GM20431 (cell line): ENCODE measurements around the gene CXCR5.

ENCODE experiments used
- in situ Hi-C: fragments of 300-500 bp; cut with MseI, MboI; formaldehyde crosslinking; loops from one replicate; pipeline ENCODE4 v1.15.0; 2020; ENCODE audit warnings: low sequenced_read_pairs; ENCODE audit not compliant: unreplicated experiment

Gene CXCR5

DNA sequence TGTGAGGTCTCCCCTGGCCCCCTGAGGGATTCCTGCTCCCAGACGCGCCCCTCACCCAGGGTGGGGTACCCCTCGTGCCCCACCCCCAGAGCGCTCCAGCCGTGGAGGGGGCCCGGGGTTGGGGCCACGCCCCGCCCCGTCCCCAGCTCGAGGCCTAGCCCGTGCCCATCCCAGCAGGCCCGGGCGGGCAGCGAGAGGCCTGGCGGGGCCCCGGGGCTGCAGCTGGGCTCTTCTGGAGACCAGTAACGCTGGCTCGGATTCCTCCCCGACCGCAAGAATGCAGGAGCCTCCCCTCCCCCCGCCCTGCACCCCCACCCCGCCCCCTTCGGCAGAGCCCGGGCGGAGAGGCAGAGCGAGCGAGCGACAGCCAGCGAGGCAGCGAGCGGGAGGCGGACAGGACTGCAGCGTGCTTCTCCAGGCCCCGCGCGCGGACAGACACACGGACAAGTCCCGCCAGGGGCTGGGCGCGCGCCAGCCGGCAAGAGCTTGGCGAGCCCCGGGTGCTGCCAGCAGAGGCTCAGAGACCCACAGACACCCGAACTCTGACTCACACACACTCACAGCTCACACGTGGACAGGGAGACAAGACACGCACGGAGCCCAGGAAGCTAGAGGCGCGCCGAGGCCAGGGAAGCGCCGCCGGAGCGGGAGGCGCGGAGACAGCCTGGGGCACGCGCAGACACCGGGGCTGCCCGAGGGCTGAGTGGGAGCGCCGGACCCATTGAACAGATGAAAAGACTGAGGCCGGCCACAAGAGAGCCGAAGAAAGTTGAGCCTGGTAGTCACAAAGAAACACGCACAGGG, 26.8 kb downstream of the CXCR5 start:
- in situ Hi-C loops, result no loop called here

DNA sequence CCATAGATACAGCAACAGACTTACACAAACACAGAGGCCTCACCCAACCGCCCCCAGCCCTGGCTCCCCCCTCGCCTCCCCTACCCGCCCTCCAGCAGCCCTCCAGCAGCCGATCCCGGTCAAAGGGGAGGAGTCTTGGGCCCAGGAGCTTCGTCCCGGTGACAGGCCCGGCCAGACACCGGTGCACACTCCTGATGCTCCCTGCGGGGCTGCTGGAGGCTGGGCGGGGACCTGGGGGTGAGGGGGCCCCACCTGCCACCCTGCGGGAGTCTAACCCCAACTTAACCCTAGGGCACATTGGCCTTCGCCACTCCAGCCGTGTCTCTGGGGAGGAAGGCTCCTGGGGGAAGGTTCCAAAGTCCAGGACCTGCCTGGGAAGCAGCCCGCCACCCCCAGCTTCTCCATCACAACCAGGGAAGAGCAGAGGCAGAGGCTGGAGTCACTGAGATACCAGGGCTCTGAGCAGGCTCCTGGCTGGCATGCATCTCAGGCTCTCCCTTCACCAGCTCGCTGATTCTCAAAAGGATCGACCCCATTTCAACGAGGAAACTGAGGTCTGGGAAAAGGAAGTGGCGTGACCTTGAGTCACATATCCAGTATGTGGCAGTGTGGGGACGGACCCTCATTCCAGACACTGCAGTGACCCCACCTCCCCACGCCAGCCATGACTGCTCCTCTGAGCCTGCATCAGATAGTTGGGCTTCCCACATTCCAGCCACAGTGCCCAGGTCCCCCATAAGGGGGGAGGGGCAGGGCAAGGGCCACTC, 27.6 kb downstream of the CXCR5 start:
- in situ Hi-C loops, result no loop called here

DNA sequence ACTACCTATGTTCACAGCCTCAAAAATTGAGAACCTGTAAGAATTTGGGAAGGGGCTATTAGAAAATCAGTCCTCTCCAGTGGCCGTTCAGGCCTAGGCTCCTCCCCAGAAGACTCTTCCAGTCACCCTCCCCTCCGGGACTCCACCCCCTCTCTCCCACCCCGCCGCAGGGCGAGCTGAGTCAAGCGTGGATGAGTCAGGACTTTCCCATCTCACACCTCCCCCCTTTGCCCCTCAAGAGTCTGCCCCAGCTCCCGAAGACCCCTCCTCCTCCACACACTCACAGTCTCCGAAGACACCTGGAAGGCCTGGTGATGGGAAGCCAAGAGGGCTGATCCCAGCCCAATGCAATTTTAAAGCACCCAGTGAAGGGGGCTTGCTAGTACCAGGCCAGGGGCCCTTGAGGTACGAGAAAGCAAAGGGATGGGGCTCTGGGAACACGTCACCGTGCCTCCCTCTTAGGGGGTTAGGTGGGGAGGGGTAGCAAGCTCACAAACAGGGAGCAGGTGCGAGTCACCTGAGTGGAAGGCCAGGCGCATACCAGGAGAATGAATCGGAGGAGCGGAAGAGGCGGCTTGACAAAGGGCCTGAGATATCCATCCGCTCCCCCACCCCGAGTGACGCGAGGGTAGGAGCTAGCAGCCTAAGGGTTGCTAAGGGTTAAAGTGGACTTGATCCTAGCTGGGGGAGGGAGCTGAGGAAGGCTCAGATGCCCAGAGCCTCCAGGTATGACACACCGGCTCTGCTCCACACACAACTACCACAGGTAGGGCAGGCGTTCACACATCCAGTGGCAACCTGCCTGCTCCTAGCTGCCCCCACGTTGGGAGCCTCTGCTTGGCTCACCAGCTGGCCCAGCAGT, 28.4 kb downstream of the CXCR5 start:
- in situ Hi-C loops, result no loop called here

DNA sequence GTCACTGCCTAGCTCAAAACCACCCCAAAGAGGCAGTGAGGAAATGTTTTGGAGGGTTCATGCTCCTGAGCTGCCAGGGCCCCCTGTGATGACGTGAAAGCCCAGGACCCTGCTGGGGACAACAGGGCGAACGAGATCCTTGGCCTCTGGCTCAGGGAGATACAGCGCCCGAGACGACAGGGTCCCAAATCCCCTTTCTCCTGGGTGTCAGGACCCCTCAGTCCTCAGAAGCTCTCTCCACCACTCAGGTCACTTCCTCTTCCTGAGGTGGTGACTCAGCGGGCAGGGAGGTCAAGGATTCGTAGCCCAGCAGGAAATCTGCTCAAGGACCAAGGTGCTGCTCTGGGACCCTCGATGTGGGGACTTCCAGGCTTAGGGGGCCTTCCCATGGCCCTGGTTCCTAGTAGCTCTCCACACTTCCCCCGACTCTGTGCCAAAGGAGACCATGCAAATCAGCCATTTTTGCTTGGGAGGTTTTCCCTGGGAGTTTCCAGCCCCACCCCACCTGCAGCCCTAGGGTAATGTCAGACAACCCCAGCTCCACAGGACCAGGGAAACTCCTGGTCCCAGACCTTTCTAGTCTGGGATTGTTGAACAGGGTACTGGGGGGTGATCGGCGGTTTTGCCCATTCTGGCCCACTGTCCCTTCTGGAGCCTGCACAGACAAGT, 29.2 kb downstream of the CXCR5 start:
- in situ Hi-C loops, result no loop called here

DNA sequence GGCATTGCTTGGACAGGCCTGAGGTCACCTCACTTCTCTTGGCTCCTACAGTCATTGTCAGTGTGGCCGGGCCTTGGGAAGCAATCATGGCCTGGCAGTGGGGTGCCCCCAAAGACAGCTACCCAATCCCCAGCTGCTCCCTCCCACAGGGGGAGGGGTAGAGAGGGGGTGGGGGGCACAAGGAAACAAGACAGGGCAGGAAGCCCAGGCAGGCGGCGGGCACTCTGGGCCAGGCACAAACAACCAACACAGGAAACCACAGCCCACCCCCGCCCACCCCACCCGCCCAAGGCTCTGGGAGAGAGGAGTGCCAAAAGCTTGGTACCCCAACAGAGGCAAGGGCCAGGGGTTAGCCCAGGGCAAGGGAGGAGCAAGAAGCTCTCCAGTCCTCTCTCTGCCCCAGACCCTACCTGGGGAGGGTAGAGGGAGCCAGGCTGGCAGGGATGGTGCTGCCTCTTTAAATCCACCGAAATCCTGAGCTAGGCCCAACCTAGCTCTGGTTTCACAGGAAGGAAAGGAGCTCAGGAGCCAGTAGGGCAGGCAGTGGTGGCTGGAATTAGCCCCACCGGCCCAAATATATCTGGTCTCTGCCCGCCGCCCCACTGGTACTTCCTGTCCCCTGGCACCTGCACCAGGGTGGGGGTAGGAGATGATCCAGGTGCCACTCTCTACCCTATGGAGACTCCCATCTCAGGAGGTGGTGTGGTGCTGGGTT, 29.9 kb downstream of the CXCR5 start:
- in situ Hi-C loops, result no loop called here

DNA sequence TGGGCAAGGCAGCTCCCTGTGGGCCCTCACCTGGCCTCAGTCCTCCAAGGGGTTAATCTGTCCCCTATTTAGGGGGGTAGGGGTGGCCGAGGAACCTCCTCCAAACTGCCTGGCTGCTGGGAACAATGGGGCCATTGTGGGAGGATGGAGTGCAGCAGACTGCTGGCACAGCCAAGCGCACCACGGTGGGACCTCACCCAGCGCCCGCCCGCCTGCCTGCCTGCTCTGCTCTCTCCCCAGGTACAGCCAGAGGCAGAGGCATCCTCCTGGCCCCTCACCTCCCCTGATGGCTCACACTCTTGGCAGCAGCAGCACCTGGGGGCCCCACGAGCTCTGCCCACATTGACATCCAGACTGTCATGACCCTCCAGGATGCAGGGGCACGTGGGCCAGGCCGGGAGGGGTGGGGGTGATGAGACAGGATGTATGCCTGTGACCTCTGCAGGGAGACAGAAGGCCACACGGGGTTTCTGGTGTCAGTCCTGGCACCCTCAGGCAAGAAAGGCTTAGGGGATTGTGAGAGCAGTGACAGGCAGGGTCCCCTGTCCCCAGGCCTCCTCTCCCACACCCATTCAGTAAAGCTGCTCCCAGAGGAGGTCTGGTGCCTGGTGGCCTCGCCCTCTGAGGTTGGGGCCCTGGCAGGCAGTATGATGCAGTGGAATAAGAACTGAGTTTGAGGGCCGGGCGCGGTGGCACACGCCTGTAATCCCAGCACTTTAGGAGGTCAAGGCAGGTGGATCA, 30.7 kb downstream of the CXCR5 start:
- in situ Hi-C loops, result no loop called here

DNA sequence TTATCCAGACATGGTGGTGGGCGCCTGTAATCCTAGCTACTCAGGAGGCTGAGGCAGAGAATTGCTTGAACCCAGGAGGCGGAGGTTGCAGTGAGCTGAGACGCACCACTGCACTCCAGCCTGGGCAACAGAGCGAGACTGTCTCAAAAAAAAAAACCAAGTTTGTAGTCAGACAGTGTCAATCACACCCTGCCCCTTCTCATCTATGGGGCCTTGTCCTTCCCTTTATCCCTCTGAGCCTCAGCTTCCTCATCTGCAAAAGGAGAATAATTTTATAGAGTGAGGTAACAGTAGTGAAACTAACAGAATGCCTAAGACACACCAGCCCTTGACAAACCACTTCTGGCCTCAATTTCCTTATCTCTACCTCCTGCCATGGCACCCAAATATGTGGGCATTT, 31.3 kb downstream of the CXCR5 start:
- in situ Hi-C loops, result no loop called here

DNA sequence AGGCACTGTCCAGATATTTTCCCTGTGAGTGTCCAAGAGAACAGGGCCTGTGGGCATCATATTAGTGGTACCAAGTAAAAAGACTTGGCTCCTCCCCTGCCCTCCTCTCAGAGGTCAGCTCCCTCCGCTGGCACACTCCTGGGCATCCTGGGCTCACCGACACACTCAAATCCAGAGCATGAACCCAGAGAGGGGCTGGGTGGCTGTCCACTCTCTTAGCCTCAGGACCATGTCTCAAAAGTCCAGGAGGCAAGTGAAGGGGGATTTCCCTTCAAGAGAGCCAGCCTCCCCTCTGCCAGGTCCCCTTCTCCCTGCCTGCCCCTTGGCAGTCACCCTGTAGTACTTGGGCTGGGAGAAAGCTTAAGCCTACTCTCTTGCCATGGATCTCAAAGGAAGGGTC, 31.7 kb downstream of the CXCR5 start:
- in situ Hi-C loops, result no loop called here

DNA sequence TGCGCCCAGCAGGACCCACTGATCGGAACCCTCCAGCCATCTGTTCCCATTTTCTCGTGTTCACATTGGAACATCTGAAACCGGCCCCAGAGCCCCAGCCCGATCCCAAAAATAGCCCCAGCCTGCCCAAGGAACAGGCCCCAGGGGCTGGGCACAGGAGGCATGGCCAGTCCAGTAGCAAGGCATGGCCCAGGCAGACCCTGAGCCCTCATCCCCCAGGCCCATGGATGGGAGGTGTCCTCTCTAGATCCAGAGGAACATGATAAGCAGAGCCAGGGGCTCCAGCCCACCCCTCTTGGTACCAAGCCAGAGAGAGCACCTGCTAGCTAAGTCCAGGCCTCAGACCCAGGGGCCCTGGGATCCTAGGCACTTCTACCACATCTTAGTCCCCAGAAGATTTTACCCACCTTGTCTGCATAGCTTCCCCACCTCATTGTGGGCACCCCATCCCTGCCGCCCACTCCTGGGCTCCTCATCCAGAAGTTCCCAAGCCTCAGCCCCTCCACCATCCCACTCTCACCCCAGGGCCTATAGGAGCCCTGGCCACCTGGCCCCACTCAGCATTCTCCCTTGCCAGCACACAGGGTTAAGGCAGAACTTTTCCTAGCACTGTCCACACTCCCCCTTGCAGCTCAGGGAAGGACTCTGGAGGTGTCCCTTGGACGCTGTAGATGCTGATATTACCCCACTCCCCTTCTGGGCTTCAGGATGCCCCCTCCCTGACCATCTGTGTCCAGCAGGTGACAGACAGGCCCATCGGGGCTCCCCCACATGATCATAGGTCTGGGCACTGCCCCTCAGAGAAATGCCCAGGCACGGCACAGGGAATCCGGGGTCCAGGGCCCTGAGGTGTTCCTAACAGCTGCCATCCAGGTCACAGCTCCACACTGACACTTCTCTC, 32.5 kb downstream of the CXCR5 start:
- in situ Hi-C loops, result no loop called here

DNA sequence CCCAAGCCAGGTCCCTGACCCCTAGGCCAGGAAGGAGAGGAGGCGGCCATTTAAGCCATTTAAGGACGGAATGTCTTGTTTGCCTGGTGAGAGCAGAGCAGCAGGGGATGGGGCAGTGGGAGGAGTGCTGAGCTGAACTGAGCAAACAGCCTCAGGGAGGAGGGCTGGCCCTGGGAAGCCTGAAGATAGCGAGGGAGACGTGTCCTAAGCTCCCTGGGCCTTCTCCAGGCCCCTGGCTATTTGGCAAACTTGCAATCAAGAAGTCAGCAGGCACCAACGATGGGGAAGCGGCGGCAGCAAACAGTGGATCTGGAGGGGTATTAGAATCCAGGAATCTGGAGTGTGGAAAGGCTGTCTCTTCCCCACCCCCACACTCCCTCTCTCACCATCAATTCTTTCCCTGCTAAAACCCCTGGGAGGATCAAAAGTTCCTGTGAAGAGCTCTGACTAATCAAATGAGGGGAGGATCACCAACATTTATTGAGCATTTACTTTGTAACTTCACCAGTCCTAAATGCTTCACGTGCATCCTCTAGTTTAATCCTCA, 33.2 kb downstream of the CXCR5 start:
- in situ Hi-C loops, result no loop called here

DNA sequence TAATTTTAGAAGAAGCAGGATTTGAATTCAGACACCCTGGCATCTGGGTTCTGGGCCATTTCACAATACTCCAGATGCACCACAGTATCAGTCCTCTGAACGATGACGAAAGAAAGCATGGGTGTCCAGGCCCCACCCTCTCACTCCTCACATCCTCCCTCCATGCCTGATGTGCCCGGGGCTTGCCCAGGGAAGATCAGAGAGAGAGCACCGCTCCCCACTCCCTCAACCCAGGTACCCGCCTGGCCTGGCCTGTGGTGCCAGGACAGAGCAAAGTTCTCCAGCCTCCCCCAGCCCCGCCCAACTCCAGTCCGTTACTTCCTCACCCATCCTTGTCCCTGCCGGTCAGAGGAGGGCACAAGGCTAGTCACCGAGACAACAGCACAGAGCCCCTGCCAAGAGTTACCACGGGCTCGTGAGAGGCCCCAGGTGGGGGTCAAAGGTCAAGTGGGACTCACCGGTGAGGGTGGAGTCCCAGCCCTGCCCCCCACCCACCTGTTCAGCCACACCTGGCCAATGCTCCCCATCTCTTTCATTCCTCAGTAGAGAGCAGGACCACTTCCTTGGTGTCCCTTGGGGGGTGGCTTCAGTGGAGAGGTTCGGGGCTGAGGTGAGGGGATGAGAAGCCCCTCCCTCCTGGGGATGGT, 33.9 kb downstream of the CXCR5 start:
- in situ Hi-C loops, result no loop called here

DNA sequence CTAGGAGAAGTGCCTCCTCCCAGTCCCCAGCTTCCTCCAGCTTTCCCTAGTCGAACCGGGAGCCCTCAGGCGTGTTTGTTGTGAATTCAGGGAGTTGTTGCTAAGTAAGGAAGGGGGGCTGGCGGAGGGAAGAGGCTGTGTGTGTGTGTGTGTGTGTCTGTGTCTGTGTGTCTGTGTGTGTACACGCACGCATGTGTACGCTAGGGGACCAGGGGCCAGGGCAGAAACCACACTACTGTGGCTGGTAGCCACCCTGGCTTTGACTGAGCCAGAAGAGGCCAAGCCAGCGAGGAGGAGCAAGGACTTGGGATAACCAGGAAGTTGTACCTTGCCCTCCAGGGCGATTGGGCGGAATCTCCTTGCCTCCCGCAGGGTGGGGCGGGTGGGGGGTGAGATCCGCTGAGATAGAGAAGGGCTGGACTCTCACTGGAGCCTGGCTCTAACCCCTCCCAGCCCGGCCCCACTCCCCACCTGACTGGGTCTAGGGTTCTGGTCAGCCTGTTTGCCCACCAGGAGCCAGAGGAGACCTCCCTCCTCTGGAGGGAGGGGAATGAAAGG, 34.5 kb downstream of the CXCR5 start:
- in situ Hi-C loops, result no loop called here

DNA sequence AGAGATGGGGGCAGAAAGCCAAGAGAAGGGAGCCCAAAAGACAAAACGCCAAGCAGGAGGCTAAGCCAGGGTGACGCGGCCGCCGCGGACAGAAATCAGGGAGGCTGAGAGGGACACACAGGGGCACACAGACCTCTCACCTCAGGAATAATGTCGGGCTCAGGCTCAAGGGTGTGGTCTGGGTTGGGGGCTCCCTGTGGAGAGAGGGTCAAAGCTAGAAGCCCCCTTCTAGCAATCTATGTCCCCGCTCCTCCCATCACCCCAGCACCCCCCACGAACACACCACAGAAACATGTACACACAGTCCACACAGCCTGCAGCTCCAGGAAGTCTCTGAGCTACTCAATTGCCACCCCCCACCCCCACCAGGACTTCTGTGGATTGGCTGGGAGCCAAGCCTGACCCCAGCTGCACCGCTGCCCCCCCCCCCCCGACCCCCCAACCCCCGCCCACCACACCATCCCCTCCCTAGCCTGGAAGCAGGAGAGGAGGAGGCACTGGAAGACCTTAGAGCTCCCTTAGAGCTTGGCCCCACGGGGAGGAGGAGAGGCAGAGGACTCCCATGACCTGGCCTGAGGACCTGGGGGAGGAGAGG, 35.1 kb downstream of the CXCR5 start:
- in situ Hi-C loops, result no loop called here

DNA sequence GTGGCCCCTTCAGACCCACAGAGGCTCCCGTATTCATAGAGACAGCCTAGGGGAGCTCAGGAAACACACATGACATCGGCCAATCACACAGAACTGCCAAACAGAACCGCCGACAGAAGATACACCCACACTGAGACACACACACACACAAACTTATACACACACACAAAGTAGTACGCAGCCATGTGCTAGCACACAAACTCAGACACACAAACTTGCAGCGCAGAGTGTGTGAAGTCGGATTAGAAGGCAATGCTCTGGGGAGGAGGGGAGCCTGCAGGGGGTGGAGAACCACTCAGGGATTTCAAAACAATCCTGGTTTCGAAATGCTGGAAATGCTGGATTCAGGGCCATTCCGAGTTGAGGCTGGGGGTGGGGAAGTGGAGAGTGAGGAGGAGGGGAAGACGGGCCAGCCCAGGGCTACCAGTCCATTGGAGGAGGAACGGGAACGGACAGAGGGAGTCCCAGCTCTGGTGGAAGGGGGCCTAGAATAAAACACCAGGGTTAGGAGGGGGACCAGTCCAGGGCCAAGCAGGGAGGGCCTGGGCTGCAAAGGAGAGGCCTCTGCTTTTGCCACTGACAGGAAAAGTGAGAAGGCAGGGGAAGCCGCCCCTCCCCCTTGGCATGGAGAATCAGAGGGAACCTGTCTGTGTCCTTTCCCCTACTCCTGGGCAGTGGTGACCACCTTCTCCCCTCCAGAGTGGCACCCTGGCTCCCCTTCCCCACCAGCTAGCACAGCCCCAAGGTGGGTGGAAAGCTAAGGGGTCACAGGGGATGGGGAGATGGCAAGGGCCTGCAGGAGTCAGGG, 37.6 kb downstream of the CXCR5 start:
- in situ Hi-C loops, result no loop called here

DNA sequence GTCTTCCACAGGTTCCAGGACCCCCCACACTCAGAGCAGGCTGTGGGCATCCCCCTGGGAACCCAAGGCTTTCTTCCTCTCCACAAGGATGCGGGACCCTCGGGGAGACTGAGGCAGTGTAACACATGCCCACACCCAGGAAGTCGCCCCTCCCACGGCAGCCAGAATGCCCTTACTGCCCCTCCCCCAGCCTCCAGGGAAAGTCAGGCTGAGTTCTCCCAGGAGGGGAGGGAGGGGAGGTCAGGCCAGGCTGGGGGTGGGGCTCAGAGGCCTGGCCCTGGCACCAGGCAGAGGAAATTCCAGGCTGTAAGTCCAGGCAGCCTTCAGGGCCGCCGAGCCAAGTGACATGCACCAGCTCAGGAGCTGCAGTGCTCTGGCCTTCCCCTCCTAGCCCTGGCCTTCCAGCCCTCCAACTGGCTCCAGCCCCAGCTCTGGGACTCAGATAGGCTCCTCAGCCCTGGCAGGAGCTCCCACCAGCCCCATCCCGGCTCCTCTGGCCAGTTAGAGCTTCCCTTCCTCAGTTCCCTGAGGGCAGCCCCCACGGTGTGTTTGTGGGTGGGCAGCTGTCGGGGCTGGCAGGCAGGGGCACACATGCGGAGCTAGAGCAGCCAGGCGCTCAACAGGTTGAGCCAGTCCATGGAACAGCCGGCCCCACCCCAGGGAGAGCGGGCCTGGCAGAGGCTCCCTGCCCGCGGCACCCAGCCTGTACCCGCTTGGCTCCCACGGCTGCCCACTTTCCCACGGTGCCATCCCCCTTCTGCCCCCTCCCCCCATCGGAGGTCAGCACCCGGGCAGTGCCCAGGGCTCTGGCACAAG, 38.4 kb downstream of the CXCR5 start:
- in situ Hi-C loops, result no loop called here
